ENCODE data around the gene PMP22. TPM values are rescaled to one million over a fixed set of nuclear protein-coding genes. Genes with fewer than 3 reads are reported as not detected.
"Not testable (repeated sequence)": the region's sequence is repeated elsewhere in the genome, so short reads cannot be mapped to it uniquely, and the experiment has no call there.

Gene PMP22
- polyA plus RNA-seq, 1 donor: 228 TPM

DNA sequence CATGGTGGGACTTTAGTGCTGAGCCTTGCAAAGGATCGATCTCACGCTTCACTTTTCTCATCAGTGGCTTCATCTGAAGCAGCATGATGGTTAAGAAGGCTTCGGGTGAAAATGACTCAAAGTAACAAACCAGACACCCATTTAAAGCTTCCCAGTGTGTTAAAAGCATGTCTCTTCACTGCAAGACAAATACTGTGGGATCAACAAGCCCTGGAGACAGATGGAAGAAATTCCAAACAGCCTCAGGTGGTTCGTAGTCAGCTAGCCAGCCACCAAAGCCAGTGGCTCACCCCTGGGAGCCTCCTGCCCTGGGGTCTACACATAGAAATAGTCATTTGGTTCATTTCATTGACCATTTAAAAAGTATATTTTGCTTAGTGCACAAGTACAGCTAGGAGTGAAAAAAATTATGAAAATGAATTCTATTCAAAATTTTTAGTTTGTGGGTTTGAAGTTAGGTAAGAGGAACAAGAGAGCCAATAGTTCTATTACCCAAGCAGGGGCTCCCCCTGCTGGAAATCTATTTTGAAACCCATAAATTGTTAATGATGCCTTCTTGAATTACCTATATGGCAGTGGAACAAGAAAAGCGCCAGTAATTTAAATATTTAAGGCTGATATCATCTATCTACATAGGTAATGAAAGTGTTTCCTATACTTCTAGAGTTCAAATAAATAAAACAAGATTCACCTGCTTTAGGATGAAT, 51.6 kb downstream of the PMP22 start:
- no peak for DNase-seq (ENCODE audit: low read depth)

DNA sequence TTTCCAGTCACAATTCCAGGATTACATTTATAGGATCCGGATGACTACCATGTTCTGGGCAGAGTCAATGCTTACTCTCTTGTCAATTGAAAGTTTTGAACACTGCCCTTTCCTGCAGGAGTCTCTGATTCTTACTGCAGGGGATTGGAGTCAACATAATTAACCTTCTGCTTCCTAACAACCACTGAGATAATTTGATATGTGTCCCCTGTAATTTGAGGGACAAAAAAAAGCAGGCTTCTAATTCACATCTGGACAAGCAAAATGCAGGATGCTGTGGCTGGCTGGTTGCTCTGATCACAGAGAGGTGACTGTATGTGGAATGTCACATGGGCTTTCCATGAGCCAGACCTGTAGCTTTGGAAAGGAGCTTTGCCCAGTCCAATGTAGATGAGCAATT, 54.9 kb downstream of the PMP22 start:
- no peak for DNase-seq (ENCODE audit: low read depth)

GRCh38 chr17:15203062-15203461, 62.1 kb downstream of the PMP22 start:
- DNase-seq (ENCODE audit: low read depth): not testable (repeated sequence)

DNA sequence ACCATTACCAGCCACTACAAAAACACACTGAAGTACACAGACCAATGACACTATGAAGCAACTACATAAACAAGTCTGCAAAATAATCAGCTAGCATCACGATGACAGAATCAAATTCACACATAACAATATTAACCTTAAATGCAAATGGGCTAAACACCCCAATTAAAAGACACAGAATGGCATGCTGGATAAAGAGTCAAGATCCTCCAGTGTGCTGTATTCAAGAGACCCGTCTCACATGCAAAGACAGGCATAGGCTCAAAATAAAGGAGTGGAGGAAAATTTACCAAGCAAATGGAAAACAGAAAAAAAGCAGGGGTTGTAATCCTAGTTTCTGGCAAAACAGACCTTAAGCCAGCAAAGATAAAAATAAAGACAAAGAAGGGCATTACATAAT, 64.6 kb downstream of the PMP22 start:
- not testable (repeated sequence) for DNase-seq (ENCODE audit: low read depth)

DNA sequence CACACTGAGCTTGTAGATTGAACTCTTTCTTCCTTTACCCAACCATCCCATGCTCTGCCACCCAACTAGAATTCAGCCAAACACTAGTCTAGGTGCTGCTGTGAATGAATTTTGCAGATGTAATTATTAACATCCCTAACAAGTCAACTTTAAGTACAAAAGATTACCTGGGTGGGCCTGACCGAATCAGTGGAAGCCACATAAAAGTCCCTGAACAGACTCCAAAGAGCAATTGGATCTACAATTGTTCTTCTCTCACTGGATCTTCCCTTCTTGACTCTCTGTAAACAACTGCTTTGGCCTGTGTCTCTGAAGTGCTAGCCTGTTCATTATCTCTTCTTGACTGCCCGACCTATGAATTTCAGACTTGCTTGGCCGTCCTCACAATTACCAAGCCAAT, 67.9 kb downstream of the PMP22 start:
- no peak for DNase-seq (ENCODE audit: low read depth)

GRCh38 chr17:15194859-15195277, 70.3 kb downstream of the PMP22 start:
- no peak for DNase-seq (ENCODE audit: low read depth)

- DNase-seq (ENCODE audit: low read depth): peak; percentile 46
These were observed 79.5 kb downstream of the PMP22 start for GRCh38 chr17:15185625-15185991.

DNA sequence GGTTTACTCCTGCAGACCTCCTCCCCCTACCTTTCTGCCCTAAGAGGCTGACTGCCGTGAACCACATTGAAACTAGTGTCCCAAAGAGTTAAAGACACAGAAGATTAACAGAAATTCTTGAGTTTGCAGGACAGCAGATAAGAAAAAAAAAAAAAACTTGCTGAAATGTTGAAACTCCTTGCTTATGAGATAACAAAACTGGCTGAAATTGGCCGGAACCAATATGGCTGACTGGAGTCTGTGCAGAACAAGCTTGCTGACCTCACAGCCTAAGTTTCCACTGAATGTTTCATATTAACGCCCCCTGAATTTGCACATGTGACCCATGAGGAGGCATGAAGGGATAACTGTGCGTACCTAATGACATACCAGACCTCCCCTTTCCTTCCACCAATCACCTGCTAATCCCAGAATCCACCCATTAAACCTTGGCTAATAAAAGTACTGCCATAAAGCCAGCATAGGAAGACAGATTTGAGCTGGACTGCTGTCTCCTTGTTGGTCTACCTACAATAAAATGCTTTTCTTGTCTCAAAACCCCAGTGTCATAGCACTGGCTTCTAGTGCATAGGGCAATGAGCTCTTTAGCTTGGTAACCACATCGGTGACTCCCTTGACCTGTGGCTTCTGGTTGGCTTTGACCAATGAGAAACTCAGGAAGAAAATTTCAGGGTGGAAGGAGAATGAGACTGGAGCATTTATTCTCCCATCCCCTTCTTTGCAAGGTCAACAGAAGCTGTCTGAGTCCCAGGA, 80.1 kb downstream of the PMP22 start:
- no peak for DNase-seq (ENCODE audit: low read depth)

DNA sequence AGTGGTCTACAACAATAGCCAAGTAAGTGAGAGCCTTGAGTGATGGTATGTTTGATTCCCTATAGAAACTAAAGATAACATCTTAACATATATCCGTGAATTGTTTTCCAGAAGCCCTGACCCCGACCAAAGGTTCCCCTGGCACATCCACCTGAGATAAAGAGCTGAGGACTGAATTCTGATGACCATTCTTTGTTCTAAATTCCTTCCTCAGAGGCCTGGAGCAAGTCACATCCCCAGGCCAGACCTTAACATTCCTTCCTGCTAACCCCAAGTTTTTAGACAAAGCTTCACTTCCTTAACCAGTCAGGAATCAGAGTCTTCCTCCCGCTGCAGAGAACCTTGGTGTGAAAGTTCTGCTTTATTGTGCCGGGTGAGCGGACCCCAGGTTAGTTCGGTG, 83.3 kb downstream of the PMP22 start:
- DNase-seq (ENCODE audit: low read depth): no peak

DNA sequence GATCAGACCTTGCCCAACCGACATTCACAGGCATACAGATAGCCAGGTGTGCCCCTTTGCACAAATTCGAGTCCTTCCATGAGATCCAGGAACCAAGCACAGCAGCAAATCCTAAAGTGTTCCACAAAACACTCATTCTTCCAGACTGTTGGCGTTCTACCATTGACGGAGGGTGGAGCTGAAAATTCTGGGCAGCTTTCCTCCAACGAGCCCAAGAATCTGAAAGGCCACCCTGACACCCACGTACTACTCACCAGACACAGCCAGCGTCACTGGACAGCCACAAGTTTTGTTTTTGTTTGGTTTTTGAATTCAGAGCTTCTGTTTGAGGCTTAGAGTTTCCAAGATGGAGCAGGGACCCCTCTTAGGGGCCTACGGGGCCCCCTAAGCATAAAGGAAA, 83.8 kb downstream of the PMP22 start:
- no peak for DNase-seq (ENCODE audit: low read depth)

DNA sequence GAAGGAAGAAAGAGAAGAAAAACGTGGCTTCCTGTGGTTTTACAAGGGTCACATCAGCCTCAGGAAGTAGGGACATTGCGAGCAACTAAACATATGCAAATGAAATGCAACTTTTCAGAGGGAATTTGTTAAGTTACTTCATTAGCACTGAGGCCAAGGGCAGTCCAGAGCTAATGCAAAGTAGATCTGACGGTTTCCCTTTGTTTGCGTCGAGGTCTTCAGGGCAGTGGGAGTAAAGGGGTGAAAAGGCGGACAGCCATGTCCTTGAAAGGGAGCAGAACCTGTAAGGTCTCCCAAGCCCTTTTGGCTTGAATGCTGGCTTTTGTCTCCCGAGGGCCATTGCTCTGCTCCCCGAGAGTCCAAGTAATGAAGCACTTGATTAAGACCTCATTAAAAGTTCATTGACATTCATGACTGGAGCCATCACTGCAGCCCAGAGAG, 85.0 kb downstream of the PMP22 start:
- no peak for DNase-seq (ENCODE audit: low read depth)

Other genes with a start within 250 kb of the PMP22 start
- 1.2 TPM for gene TEKT3, start 76.3 kb upstream of the PMP22 start, polyA plus RNA-seq (ENCODE audit: insufficient read length)
- 4.1 TPM for gene CDRT4, start 202.3 kb upstream of the PMP22 start, polyA plus RNA-seq (ENCODE audit: insufficient read length)

Measured in forelimb muscle (tissue), 1 donor.